Activated T-helper 1 cell treated with anti-CD3 and anti-CD28 coated beads, Interleukin-2, amount 50 U/mL, for 16 hours (primary cell): ENCODE measurements around the gene SRPK3.

Source experiments
- DNase-seq, 2 donors: peaks; one replicate each; pipeline ENCODE4 v3.0.0-alpha.2; 2020; ENCODE audit warnings: low read depth in 1 of 2, low spot score in 1 of 2

Gene SRPK3

DNA sequence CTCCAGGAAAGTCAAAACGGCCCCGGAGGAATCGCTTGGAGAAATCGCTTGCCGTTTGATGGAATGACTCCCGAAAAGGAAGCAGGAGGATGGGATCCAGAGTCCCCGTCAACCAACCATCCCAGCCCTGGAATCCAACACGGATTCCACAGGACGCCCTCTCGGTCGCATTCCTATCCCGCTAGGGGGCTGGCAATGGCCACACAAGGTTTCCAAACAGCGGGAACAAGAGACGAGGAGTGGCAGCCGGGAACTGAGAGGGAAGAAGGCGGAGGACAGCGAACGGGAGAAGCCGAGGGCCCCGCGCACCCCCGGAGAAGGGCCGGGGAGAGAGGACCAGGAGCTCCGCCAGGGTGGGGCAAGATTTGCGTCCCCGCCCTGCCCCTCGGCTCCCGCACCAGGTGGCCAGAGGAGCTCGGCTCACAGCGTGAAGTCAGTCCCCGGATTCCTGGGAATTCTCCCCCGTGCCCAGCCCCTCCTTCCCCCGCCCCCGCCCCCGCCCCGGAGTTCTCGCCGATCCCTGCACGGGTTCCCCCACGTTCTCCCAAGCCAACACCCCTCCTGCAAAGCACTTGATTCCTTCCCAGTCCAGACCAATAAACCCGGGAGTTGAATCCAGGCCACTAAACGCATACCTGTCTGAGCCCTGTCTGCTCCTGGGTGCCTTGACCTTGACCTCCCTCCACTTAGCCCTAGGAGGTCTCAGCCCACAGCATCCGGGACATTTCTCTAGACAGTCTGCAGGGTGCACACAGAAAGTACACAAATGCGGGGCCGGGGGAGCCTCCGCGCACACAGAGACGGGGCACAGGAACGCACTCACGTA, 48.1 kb downstream of the SRPK3 start:
- no peak for DNase-seq

DNA sequence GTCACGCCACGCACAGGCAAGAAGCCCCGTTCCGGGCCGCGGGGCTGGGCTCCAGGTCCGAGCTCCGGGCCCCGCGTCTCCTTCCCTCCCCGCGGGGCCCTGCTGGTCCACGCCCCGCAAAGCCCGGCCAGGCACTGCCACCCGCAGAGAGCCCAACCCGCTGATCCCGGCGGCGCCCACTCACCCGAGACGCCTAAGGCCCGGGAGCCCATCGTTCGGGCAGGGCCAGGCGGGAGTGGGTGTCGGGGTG, 48.6 kb downstream of the SRPK3 start:
- DNase-seq = no peak

DNA sequence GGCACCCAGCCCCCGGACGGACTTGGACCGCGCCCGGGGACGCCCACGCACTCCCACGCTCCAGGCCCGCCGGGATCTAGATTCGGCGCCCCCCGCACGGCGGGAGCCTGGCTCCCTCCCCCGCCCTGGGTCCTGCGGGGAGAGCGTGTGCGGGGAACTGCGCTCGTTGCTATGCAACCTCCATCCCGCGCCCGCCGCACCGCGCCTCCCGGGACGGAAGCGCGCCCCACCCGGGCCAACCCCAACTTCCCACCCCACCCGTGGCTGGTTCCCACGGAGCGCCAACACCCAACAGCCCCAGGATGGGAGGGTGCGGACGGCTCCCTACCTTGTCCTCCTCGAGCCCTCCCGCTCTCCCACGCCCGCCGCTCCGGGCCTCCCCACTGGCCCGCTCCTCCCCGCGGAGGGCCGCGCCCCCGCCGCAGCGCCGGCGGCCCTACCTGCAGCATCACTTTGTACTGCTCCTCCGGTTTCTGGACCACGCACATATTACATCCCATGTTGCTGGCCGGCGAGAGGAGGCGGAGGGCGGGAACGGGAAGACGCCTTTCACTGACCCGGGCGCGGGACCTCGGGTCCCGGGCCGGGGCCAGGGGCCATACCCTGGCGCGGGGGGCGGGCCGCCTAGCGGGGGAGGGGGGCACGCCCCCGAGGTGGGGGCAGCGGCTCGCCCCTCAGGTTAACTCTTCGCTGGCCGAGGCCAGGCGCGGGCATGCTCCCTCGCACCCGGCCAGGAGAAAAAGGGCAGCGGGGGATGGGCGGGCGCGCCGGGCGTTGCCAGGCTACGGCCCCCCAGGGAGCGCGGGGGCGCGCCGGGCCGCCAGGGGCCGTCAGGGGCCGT, 49.2 kb downstream of the SRPK3 start, which contains the start of gene PDZD4:
PDZD4 (minus strand) TSS at position 746 of the 841 bp plus-strand sequence; CDS start at position 500, 246 bp downstream.
- DNase-seq = no peak

DNA sequence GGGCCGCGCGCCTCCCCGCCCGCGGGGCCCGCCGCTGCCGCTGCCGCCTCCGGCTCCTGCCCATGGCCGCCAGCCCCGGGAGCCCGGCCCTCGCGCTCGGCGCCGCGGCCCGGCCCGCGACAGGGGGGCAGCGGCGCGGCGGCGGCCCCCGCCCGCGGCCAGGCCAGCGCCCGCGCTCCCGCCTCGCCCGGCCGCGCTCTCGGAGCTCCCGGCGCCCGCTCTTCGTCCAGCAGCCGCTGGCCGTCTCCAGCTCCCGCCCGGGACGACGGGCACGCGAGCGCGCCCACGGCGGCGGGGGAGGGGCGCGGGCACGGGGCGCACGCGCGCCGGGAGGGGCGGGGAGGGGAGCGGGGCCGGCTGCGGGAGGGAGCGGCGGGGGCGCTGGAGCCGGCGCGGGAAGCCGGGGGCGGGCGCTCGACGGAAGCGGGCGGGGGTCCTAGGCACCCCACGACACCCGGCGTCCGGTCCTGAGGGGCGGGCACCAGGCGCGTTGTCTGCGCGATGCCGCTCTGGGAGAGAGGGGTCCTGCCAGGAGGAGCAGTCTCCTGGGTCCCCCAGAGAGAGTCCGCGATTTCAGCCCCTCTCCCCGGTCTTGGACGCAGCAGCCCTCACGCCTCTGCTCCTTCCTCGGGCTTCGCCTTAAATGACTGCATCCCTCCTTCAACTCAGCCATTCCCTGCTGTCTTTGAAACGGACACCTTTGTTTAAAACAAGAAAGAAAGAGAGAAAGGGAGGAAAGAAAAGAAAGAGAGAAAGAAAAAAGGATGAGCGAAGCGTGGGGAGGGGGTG, 50.0 kb downstream of the SRPK3 start:
- DNase-seq = no peak

DNA sequence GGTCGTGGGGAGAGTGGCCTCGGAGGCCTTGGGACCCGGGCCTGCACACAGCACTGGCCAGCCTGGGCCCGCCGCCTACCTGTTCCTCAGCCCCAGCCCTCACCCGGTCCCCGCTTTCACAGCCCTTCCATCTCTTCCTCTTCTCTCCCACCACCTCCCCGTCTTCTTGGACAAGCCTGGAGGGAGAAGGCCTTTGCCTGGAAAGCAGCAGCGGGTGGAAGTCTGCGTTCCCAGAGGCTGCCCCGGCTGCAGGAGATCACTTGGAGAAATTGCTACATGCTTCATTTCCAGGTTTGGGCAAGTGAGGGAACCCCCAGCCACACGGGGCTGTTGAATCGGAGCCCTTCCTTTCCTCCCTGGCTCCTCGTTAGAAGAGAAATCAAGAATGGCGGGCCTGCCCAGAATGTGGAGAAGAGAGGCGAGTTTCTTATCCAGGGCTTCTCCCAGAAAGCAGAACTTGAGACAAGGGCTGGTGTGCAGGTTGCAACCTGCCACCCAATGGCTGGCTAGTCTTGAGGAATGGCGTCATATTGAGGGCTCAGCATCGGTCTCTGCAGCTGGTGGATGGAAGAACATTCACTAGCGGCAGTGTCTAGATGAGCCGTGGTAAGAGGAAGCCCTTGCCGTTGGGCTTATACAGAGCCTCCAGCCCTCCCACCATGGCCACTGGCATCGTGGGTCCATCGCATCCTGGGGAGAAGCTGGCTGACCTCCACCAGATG, 50.7 kb downstream of the SRPK3 start:
- DNase-seq = no peak

DNA sequence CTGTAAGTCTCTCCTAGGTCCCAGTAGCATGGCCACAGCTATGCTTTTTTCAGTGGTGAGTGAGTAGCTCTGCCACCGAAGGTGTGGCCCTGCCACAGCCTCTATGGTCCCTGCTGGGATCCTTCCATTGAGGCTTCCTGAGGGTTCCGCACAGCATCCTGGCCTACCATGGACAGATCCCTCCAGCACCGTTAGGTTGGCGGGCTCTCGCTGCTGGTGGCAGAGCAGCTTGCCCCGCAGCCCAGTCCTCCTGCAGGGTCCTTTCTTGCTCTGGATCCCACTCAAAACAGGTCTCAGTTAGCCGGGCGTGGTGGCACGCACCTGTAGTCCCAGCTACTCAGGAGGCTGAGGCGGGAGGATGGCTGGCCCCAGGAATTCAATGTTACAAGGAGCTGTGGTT, 51.9 kb downstream of the SRPK3 start:
- no peak for DNase-seq
